ENCODE results near the gene UBXN2A.
"Not testable (repeated sequence)": the region's sequence is repeated elsewhere in the genome, so short reads cannot be mapped to it uniquely, and the experiment has no call there.

UBXN2A gene

DNA sequence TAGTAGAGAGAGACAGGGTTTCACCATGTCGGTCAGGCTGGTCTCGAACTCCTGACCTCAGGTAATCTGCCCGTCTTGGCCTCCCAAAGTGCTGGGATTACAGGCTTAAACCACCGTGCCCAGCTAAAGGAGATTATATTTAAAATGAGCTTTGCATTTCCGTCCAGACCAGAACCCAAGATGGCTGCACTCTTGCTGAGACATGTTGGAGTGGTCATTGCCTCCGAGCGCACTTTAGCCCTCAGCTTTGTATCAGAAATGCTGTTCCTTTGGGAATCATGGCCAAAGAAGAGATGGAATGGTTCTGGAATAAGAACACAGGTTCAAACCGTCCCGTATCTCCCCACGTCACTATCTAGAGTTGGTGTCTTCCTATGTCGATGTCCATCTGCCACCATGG is 3.4 kb downstream of the UBXN2A start:
- DNase-seq = no peak

DNA sequence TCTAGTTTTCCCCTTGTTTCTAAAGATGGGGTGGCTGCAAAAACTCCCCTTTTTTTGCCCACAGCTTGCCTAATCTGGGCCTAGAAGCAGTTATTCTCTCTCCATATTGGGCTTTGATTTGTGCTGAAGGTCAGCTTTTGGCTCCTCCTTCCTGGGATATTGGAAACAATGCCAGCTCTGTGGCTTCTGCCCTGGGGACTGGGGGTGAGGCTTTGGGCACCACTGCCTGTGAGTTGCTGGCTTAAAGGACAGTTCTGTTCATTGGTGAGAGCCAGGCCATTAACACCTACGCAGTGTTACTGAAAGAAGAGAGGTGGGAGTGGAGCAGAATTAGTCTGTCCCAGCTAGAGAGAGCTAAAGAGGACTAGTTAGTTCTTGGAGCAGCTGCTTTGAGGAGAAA is 4.3 kb downstream of the UBXN2A start:
- DNase-seq = no peak

DNA sequence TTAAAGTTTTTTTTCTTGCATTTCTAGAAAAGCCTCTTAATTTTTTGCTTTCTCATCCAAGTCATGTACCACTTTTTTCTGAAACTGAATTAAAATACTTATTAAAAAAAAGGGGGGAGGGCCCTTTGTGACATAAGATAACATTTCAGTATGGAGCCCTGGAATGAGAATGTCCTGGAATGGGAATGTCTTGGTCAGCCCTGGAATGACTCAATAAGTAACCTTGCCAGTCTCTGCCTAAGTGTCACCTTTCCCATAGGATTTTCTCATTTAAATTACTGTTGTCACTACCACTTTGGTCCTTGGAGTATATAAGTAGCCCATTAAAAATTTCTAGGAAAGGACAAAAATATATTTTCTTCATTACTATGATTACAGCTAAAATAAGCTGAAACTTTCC is 4.7 kb downstream of the UBXN2A start:
- DNase-seq = no peak

DNA sequence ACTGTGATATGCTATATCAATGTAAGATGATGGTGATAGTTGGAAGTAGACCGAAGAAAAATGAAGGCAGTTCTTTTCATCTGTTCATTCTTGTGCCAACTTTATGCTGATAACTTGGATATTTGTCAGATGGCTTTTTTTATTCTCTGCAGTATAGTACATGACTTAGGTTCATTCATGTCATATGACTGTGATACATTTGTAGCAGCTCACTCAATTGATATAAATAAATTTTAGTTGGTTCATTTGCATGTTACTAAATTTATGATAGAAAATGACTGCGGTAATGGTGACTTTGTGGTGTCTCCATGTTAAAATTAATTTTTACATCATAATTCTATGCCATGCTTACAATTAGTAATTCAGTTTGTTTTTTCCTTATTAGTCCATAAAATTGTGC is 7.1 kb downstream of the UBXN2A start:
- DNase-seq = no peak

DNA sequence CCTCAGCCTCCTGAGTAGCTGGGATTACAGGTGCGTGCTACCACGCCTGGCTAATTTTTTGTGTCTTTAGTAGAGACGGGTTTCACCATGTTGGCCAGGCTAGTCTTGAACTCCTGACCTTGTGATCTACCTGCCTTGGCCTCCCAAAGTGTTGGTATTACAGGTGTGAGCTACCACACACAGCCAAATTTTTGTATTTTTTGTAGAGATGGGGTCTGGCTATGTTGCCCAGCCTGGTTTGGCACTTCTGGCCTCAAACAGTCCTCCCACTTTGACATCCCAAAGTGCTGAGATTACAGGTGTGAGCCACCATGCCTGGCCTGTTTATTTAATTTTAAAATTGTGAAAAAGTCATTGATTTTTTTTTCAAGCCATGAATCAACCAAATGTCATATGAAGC is 12.3 kb downstream of the UBXN2A start:
- not testable (repeated sequence) for DNase-seq

DNA sequence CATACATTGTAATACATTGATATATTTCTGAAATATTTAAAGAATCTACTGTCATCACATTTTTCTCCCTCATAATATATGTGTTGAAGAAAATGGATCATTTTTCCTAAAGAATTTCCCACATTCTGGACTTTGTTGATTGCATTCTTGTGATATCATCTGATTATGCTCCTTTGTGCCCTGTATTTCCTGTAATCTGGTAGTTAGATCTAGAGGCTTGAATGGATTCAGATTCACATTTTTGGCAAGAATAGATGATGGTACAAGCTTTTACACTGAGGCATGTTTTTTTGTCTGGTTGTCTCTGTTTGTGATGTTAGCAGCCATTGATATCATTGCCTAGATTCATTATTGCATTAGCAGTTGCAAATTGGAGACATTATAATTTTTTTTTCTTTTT is 13.4 kb downstream of the UBXN2A start:
- DNase-seq = no peak

DNA sequence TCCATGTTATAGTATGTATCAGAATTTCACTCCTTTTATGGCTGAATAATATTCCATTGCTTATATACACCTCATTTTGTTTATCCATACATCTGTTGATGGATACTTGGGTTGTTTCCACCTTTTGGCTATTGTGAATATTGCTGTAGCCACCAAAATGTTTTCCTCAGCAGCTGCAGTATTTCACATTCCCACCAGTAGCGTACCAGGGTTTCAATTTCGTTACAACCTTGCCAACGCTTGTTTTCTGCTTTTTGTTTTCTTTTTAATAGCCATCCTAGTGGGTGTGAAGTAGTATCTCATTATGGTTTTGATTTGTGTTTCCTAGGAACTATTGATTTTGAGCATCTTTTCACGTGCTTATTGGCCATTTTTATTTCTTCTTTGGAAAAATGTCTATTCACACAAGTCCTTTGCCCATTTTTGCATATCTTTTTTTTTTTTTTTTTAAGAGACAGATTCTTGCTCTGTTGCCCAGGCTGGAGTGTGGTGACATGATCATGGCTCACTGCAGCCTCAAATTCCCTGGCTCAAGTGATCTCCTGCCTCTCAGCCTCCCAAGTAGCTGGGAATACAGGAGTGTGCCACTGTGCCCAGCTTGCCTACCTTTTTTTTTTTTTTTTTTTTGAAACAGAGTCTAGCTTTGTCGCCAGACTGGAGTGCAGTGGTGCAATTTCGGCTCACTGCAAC is 14.2 kb downstream of the UBXN2A start:
- DNase-seq = no peak

DNA sequence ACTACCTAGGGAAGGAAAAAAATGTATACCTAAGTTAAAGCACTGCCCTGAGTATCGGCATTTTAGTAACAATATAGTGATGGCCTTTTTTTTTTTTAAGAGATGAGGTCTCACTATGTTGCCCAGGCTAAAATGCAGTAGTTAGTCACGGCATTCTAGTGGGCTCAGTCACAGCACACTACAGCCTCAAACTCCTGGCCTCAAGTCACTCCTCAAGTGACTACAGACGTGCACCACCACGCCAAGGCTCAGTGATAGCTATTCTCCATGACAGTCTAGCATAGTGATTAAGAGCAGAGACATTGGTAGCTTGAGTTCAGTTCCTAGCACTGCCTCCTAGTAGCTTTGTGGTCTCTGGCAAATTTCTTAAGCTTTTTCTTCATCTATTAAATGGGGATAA is 27.6 kb downstream of the UBXN2A start:
- no peak for DNase-seq

DNA sequence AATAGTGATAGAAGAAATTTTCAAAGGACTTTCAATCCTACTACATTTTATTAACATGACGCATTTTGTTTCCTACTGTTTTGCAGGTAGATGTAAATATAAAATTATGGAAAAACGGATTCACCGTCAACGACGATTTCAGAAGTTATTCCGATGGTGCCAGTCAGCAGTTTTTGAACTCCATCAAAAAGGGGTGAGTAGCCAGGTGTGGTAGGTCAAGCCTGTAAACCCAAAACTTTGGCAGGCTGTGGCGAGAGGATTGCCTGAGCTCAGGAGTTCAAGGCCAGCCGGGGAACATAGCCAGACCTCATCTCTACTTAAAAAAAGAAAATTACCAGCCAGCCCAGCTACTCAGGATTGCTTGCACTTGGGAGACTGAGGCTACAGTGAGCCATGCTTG is 36.6 kb downstream of the UBXN2A start:
- no peak for DNase-seq

DNA sequence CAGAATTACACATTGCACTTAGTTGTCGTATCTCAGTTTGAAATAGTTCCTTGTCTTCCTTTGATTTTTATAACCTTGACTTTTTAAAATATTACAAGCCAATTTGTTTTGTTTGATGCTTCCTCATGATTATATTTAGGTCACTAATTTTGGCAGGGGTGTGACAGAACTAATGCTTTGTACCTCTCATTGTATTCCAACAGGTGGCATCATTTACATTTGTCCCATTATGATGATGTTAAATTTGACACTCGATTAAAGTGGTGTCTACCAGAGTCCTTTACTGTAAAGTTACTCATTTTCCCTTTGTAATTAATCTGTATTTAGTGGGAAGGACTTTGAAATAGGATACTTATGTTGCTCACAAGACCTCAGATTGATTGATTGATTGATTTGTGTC is 48.1 kb downstream of the UBXN2A start:
- no peak for DNase-seq

DNA sequence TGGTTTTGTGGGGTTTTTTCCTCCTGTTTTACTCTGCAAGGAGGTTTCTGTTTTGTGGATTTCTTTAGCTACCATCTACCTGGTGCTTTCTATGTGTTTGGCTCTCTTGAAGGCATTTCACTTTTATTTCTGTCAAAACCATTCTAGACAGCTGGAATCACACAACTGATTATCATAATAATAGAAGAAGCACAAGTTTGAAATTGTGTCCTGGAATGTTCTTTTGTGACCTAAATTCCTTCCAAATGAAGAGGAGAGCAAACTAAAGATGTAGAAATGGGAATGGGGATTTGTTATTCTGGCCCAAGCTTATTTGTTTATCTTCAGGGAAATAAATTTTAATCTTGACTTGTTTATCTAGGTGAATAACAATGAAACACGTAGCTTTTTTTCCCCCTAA is 52.7 kb downstream of the UBXN2A start:
- no peak for DNase-seq

DNA sequence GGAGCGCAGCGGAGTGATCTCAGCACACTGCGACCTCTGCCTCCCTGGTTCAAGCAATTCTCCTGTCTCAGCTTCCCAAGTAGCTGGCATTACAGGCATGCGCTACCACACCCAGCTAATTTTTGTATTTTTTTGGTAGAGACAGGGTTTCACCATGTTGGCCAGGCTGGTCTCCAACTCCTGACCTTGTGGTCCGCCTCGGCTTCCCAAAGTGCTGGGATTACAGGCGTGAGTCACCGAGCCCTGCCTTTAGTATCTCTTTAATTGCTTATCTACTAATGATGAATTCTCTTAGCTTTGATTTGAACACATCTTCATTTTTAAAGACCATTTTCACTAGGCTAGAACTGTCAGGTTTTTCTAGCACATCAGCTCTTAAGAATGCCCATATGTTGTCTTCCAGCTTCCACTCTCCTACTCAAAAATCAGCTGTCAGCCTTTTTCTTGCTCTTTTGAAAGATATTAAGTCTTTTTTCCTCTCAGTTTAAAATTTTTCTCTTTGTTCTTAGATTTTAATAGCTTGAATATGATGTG is 53.5 kb downstream of the UBXN2A start:
- DNase-seq = no peak

DNA sequence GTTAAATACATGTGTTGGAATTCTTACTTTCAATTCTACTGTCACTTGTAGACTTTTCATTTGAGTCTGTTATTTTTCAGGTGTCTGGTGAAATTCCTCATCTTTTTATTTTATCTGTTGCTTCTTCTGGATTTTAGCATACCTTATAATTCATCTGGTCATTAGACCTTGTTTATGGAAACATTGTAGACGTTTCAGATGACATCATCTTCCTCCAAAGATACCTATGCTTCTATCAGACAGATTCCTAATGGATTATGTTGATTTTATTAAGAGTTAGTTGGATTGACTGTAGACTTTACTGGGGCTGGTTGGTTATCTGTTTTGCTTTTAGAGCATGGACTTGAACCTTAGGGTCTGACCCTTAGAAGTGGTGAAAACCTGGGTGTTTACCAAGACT is 54.3 kb downstream of the UBXN2A start:
- no peak for DNase-seq

DNA sequence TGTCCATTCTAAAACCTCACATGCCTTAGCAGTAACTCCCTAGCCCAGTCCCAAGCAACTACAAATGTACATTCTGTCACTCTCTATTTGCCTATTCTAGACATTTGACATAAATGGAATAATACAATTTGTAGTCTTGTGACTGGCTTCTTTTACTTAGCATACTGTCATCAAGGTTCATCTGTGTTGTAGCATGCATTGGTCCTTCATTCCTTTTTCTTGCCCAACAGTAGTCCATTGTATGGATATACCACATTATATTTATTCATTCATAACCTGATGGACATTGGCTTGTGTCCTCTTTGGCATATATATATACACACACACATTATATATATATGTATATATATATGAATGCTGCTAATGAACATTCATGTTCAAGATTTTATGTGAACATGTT is 67.4 kb downstream of the UBXN2A start:
- DNase-seq = no peak

DNA sequence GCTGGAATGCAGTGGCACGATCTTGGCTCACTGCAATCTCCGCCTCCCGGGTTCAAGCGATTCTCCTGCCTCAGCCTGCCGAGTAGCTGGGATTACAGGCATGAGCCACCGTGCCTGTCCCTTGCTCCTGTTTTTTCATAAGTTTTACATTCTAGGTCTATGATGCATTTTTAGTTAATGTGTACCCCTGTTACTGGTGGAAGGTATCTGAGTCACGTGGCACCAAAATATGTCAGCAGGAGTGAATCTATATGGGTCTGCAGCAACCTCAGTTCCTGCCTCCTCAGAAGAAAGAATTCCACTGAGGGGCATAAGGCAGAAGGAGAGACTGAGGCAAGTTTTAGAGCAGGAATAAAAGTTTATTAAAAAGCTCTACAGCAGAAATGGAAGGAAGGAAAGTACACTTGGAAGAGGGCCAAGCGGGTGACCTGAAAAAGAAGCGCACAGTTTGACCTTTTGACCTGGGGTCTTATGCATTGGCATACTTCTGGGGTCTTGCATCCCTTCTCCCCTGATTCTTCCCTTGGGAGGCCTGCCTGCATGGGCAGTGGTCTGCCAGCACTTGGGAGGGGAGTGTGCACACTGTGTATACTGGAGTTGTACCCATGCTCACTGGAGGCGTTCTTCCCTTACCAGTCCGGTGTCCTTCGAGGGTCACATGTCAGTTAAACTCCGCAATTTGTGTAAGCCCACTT is 68.6 kb downstream of the UBXN2A start:
- DNase-seq = no peak

DNA sequence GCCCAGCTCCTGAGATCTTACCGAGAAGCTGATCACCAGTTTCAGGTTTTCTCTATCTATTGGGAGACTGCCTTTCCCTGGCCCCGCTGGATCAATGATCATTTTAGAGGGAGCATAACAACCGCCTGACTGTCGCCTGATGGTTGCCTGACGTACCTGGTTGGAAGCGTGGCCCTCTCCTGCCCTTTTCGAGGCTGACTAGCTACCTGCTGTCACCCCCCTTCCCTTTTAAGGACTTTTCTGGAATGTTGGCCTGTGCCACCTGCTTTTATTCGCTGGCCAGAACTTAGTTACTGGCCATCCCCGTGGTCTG is 69.1 kb downstream of the UBXN2A start:
- DNase-seq = no peak

DNA sequence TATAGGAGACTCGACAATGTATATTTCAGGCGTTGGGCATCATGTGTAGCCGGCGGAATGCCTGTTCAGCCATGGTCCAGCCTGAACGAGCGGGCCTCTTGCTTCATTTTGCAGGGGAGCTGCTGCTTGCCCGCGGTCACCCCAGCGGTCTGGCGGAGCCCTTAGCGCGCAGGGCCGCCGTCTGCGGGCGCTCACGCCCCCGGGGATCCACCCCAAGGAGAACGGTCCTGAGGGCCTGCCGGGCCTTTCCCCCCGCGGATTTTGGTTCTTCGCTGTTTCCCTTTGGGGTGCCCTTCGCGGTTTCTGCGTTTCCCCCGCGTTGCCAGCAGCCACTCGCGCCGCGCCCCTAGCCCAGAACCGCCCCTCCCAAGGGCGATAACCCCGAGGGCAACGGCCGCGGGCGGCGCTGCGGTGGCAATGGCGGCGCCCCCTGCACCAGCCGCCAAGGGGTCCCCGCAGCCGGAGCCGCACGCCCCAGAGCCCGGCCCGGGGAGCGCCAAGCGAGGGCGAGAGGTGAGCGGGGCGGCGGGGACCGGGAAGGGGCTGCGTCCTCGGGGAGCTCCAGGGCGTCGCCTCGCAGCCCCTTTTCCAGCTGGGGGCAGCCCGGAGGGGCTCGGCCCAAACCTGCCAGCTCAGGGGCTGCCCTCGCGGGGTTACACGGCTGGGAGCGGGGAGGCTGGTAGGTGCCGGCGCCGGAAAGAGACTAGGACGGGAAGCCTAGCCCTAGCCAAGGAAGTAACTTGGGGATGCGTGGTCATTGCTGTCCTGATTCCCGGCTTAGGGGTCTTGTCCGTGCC is 69.6 kb downstream of the UBXN2A start, which contains the start of gene MFSD2B:
Gene MFSD2B, plus strand, starts transcription at position 406 of the 797 bp plus-strand sequence. Its CDS starts 12 bp downstream, at position 418.
- no peak for DNase-seq

DNA sequence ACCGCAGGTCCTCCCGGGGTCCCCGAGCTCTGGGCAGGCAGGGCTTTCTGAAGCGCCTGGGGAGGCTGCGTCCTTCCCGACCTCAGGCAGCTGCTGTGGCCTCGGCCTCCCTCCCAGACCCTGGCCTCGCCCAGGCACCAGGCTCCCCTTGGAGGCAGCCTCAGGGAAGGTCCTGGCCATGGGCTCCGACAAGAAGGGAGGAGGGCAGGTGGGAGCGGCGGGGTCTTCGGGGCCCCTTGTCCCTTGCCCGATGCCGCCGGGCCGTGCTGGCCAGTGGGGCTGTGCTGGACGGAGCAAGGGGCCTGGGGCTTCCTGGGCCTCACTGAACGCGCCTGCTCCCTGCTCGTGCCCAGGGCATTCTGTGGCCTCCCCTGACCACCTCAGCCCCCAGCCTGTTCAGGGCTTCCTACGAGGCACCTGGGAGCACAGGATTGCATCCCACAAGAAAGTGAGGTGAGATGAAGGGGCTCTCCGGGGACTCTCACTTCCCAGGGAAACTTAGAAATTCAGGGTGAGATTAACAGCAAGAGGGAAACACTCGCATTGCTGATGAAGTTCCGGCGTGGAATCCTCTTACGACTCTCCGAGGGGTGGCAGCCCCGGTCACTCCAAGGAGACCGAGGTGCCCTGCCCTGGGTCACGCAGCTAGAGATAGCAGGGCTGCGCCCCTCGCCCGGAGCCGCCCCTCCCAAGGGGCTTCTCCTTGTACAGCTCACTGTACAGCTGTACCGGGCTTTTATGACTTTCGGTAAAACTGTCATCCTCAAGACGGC is 70.4 kb downstream of the UBXN2A start:
- no peak for DNase-seq

DNA sequence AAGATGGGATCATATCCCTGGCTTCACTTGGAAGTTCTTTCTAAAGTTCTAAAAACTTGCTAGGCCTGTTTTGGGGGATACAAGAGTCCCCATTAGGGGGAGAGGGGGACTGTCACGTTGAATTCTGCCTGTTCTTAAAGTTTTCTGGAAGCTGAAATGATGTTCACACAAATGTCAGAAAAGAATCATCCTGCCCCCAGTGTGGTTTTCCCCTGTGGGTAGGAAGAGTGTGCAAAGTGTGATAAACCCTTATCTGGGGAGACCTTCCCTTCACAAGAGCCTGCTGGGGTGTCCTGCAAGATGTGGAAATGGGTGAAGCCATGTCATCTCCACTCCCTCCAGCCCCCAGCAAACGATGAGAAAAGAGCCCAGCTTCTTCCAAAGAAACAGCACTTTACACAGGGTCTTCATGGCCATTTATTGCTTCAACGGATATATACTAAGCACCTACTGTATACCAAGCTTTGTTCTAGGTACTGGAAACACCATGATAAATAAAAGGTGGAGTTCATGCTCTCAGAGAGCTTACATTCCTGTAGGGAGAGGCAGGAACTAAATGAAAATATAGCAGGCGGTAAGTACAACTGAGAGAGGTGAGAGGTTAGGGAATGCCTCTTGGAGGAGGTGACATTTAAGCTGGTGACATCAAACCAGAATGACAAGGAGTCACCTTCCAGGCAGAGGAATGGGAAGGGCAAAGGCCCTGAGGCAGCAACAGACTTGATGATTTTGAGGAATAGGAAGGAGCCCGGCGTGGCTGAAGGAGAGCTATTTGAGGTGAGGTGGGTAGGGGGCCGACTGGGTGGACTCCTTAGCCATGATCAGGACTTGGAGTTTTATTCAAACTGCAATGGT is 71.2 kb downstream of the UBXN2A start:
- no peak for DNase-seq

DNA sequence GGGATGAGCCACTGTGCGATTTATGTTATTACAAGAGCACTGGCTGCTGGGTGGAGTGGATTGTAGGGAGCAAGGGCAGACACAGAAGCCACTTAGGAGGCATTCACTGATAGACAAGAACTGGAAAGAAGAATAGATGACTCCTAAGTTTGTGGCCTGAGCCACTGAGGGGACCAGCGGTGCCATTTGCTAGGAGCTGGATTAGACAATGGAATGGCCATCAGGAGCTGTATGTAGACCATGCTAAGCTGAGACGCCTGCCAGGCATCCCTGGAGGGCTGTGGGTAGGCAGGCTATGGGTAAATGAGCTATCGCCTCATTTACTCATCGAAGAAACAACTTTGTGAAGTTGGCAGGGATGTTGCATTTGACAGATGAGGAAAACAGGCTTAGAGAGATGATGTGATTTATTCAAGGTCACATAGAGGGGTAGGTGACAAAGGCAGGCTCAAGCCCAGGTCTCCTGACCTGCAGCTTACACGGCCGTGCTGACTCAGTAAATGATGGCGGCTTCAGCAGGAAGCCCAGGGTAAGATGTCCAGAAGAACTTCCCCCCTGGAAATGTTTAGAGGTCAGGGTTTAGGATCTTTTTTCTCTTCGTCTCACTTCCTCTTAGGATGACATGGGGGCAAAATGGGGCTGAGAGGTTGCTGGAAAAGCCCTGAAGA is 72.4 kb downstream of the UBXN2A start:
- no peak for DNase-seq

DNA sequence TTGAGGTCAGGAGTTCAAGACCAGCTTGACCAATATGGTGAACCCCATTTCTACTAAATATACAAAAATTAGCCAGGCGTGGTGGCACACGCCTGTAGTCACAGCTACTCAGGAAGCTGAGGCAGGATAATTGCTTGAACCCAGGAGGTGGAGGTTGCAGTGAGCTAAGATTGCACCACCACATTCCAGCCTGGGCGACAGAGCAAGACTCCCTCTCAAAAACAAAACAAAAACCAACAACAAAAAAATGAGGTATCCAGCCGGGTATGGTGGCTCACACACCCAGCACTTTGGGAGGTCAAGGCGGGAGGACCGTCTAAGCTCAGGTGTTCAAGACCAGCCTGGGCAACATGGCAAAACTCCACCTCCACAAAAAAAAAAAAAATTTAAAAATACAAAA is 74.6 kb downstream of the UBXN2A start:
- DNase-seq = not testable (repeated sequence)
